HEK293T (cell line): ENCODE measurements around the gene KRTAP10-7.

ENCODE experiments used
- CTCF ChIA-PET: fragments of 350-600 bp; formaldehyde crosslinking; extraction: SDS; loops from one replicate; lab custom pipeline; 2021; ENCODE audit warnings: antibody characterized with exemption, inconsistent platforms; lab: Yijun Ruan, JAX
- POLR2A ChIA-PET: fragments of 350-600 bp; formaldehyde crosslinking; extraction: SDS; loops from one replicate; lab custom pipeline; 2020; ENCODE audit warnings: antibody characterized with exemption, inconsistent platforms; lab: Yijun Ruan, JAX
- DNase-seq: peaks from one replicate; pipeline ENCODE4 v3.0.0; 2012; ENCODE audit warnings: mixed read lengths; ENCODE audit errors: extremely low spot score
- ARNT ChIP-seq: fragments of 450-650 bp; IDR thresholded peaks from 2 replicates; pipeline ENCODE4 v1.6.1; 2017; ENCODE audit warnings: mild to moderate bottlenecking
- CTBP1 ChIP-seq: fragments of 450-650 bp; IDR thresholded peaks from 2 replicates; pipeline ENCODE4 v1.6.1; 2016; ENCODE audit warnings: borderline replicate concordance
- FOXA1 ChIP-seq: fragments of 450-650 bp; IDR thresholded peaks from 2 replicates; pipeline ENCODE4 v1.6.1; 2016; ENCODE audit warnings: mild to moderate bottlenecking
- L3MBTL2 ChIP-seq: fragments of 450-650 bp; conservative IDR thresholded peaks from 2 replicates; pipeline ENCODE4 v1.6.1; 2016; ENCODE audit warnings: mild to moderate bottlenecking
- LEF1 ChIP-seq: fragments of 450-650 bp; IDR thresholded peaks from 2 replicates; pipeline ENCODE4 v1.6.1; 2017; ENCODE audit warnings: mild to moderate bottlenecking, borderline replicate concordance
- SUZ12 ChIP-seq: fragments of 450-650 bp; IDR thresholded peaks from 2 replicates; pipeline ENCODE4 v1.6.1; 2016; ENCODE audit warnings: mild to moderate bottlenecking

Gene KRTAP10-7

DNA sequence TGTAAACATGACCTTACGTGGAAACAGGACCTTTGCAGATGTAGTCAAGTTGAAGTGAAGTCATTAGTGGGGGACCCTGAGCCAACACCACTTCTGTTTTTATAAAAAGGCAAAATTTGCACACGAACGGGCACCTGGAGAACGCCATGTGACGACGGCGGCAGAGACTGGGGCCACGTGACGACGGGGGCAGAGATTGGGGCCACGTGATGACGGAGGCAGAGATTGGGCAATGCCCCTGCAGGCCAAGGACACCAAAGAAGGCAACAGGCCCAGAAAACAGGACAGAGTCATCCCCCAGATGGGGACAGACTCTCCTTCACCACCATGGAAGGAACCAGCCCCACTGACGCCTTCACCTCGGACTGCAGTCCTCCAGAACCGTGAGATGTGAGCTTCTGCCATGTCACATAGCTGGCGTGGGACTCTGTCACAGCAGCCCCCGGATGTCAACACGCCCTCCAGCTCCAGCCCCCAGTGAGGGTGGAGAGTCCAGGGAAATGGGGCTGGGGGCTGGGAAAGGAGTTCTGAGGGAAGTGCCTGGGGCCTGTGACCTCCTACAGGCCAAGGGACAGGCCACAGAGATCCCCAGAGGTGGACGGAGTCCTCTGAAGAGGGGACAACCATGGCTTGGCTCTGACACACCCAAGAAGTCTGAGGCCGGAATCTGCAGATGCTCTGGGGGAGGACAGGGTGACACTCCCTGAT is 50.0 kb downstream of the KRTAP10-7 start:
- POLR2A ChIA-PET = no interaction called here
- no peak for DNase-seq
- TF ChIP-seq CTBP1 (no peak), LEF1 (no peak), SUZ12 (no peak), FOXA1 (no peak), ARNT (no peak)
- CTCF ChIA-PET = no interaction called here

DNA sequence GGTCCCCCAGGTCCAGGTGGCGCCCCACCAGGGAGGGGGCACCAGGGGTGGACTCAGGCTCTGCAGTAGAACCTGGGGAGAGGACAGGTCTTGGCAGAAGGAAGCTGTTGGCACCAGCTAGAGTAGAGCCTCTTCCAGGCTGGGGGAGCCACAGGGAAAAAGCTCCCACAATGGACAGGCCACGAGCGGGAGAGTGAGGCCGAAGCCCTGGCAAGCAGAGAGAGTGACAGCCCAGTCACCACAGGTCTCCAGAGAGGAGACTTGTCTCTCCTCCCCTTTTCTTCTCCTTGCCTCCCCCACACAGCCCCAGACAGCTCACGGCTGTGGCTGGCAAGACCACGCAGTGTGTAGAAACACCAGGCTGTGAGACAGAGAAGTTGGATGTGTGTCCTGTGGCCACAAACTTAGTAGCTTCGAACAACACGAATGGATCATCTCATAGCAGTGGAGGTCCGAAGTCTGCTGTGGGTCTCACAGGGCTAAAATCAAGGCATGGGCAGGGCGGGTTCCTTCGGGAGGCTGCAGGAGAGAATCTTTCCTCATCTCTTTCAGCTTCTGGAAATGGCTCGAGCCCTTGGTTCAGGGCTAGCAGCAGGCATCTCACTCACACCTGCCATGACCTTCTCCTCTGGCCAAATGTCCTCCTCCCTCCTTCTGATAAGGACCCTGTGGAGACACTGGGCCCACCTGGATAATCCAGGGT is 50.7 kb downstream of the KRTAP10-7 start:
- no peak for DNase-seq
- ChIA-PET POLR2A (no interaction called here), CTCF (no interaction called here)
- no peak for TF ChIP-seq L3MBTL2
